H1 (cell line): Measurements from ENCODE around the gene EPHB1. TPM values are rescaled to one million over a fixed set of nuclear protein-coding genes. Genes with fewer than 3 reads are reported as not detected.

Source experiments
- CTCF ChIA-PET: fragments of 300-600 bp; sonication (Branson Sonifier 250); formaldehyde crosslinking; loops from one replicate; lab custom pipeline; 2021; ENCODE audit not compliant: partially characterized antibody; lab: Charles Lee
- POLR2A ChIA-PET: fragments of 300-600 bp; sonication (Branson Sonifier 250); formaldehyde crosslinking; loops from one replicate; lab custom pipeline; 2021; ENCODE audit warnings: inconsistent platforms; ENCODE audit not compliant: partially characterized antibody; lab: Charles Lee
- DNase-seq, 2 experiments: peaks; one replicate each; pipeline versions ENCODE4 v3.0.0 to v3.0.0-alpha.2; 2010 to 2022; ENCODE audit warnings: low spot score in 2 of 2, low read depth in 1 of 2, mixed read lengths in 1 of 2
- FAIRE-seq: peaks from 2 replicates; lab custom pipeline; 2011; peaks lifted over from hg19 to GRCh38; lab: Jason Lieb, UNC
- H2AFZ ChIP-seq: 2 replicates; pipeline ENCODE4 v1.8.1; 2012; ENCODE audit warnings: low read length, inconsistent platforms
- H2AK5ac ChIP-seq: 2 replicates; pipeline ENCODE4 v1.6.1; 2013; ENCODE audit warnings: low read depth, low read length
- H2BK120ac ChIP-seq: replicated peaks from 2 replicates; pipeline ENCODE3; 2013; ENCODE audit warnings: low read depth, low read length, inconsistent platforms
- H2BK12ac ChIP-seq: 2 replicates; pipeline ENCODE4 v1.6.1; 2013; ENCODE audit warnings: low read depth, low read length
- H2BK15ac ChIP-seq: 2 replicates; pipeline ENCODE4 v1.6.1; 2013; ENCODE audit warnings: low read length
- H2BK20ac ChIP-seq: 2 replicates; pipeline ENCODE4 v1.6.1; 2013; ENCODE audit warnings: low read length
- H2BK5ac ChIP-seq: 2 replicates; pipeline ENCODE4 v1.6.1; 2013; ENCODE audit warnings: low read depth, low read length
- H3K14ac ChIP-seq: 2 replicates; pipeline ENCODE4 v1.6.1; 2013; ENCODE audit warnings: inconsistent platforms; ENCODE audit not compliant: insufficient read length
- H3K18ac ChIP-seq: 2 replicates; pipeline ENCODE4 v1.6.1; 2013; ENCODE audit warnings: low read length; ENCODE audit errors: extremely low read depth
- H3K23ac ChIP-seq: 2 replicates; pipeline ENCODE4 v1.6.1; 2013; ENCODE audit warnings: inconsistent platforms; ENCODE audit not compliant: insufficient read length
- H3K23me2 ChIP-seq: 2 replicates; pipeline ENCODE4 v1.6.1; 2013; ENCODE audit warnings: low read depth, low read length
- H3K27ac ChIP-seq: 2 replicates; pipeline ENCODE4 v1.6.1; 2011; ENCODE audit warnings: low read depth, low read length, inconsistent platforms
- H3K27me3 ChIP-seq, 4 experiments: replicated peaks in 1 of 4; 1 replicate in 1 of 4; 2 replicates in 3 of 4; pipeline versions ENCODE4 v1.6.1 to v1.8.1; 2011 to 2013; ENCODE audit warnings: low read length in 3 of 4, mild to moderate bottlenecking in 3 of 4, inconsistent platforms in 2 of 4, mixed read lengths in 2 of 4, moderate library complexity in 1 of 4; ENCODE audit not compliant: control insufficient read depth in 3 of 4, insufficient read depth in 3 of 4; ENCODE audit errors: extremely low read depth in 1 of 4
- H3K36me3 ChIP-seq, 4 experiments: 2 replicates each; pipeline versions ENCODE4 v1.6.1 to v1.8.1; 2011 to 2013; ENCODE audit warnings: mild to moderate bottlenecking in 4 of 4, low read length in 3 of 4, moderate library complexity in 2 of 4, control low read depth in 1 of 4, inconsistent platforms in 1 of 4; ENCODE audit not compliant: insufficient read depth in 4 of 4, control insufficient read depth in 2 of 4
- H3K4ac ChIP-seq: replicated peaks from 2 replicates; pipeline ENCODE3; 2013; ENCODE audit warnings: low read length, low read depth, mixed read lengths, inconsistent platforms; ENCODE audit not compliant: insufficient read length
- H3K4me1 ChIP-seq, 4 experiments: replicated peaks in 1 of 4; 1 replicate in 1 of 4; 2 replicates in 3 of 4; pipeline versions ENCODE4 v1.6.1 to v1.8.1; 2011 to 2013; ENCODE audit warnings: low read length in 3 of 4, inconsistent platforms in 2 of 4, mixed read lengths in 1 of 4; ENCODE audit not compliant: insufficient read depth in 4 of 4, control insufficient read depth in 3 of 4
- H3K4me2 ChIP-seq, 2 experiments: 2 replicates each; pipeline versions ENCODE4 v1.6.1 to v1.8.1; 2011 to 2013; ENCODE audit warnings: low read depth in 2 of 2, low read length in 2 of 2, control low read depth in 1 of 2, inconsistent platforms in 1 of 2, mild to moderate bottlenecking in 1 of 2; ENCODE audit not compliant: insufficient read depth in 1 of 2
- H3K4me3 ChIP-seq, 4 experiments: fragments of 200-600, 300-600 bp in 1 of 4; sonication (generic), shearing (Covaris generic), sonication (Bioruptor Twin) in 1 of 4; 2 replicates each; pipeline versions ENCODE4 v1.5.1 to v1.8.1; 2011 to 2016; ENCODE audit warnings: low read length in 4 of 4, low read depth in 3 of 4, control low read depth in 2 of 4, inconsistent platforms in 2 of 4, mild to moderate bottlenecking in 2 of 4, mixed read lengths in 1 of 4, moderate library complexity in 1 of 4; ENCODE audit not compliant: insufficient read depth in 2 of 4; ENCODE audit errors: extremely low read depth in 1 of 4
- H3K56ac ChIP-seq: replicated peaks from 2 replicates; pipeline ENCODE3; 2013; ENCODE audit warnings: low read depth, mild to moderate bottlenecking, mixed read lengths, low read length, inconsistent platforms; ENCODE audit not compliant: insufficient read length
- H3K79me1 ChIP-seq: 2 replicates; pipeline ENCODE4 v1.6.1; 2013; ENCODE audit warnings: low read depth, low read length, control low read depth
- H3K79me2 ChIP-seq, 2 experiments: 2 replicates each; pipeline versions ENCODE4 v1.6.1 to v1.8.1; 2012 to 2013; ENCODE audit warnings: low read length in 2 of 2, mild to moderate bottlenecking in 2 of 2, inconsistent platforms in 1 of 2; ENCODE audit not compliant: insufficient read depth in 2 of 2, control insufficient read depth in 1 of 2
- H3K9ac ChIP-seq, 4 experiments: replicated peaks in 1 of 4; 1 replicate in 1 of 4; 2 replicates in 3 of 4; pipeline versions ENCODE4 v1.6.1 to v1.8.1; 2011 to 2013; ENCODE audit warnings: low read depth in 3 of 4, low read length in 3 of 4, control low read depth in 2 of 4, mild to moderate bottlenecking in 2 of 4, moderate library complexity in 2 of 4, inconsistent platforms in 1 of 4; ENCODE audit errors: extremely low read depth in 1 of 4
- H3K9me3 ChIP-seq, 2 experiments: 2 replicates each; pipeline versions ENCODE4 v1.6.1 to v1.8.1; 2012 to 2013; ENCODE audit warnings: mild to moderate bottlenecking in 2 of 2, moderate library complexity in 2 of 2, control low read depth in 1 of 2, inconsistent platforms in 1 of 2, low read depth in 1 of 2, low read length in 1 of 2, mixed read lengths in 1 of 2; ENCODE audit not compliant: insufficient read depth in 2 of 2
- H4K20me1 ChIP-seq, 2 experiments: replicated peaks in 1 of 2; 2 replicates each; pipeline versions ENCODE3 to v1.8.1; 2011 to 2013; ENCODE audit warnings: inconsistent platforms in 2 of 2, low read length in 2 of 2, mild to moderate bottlenecking in 1 of 2; ENCODE audit not compliant: insufficient read depth in 2 of 2, control insufficient read depth in 1 of 2
- H4K5ac ChIP-seq: 2 replicates; pipeline ENCODE4 v1.6.1; 2013; ENCODE audit warnings: low read length, low read depth, mixed read lengths, inconsistent platforms; ENCODE audit not compliant: insufficient read length
- H4K8ac ChIP-seq: 2 replicates; pipeline ENCODE4 v1.8.0; 2013; ENCODE audit warnings: mild to moderate bottlenecking, moderate library complexity, low read length, inconsistent platforms; ENCODE audit not compliant: insufficient read depth; ENCODE audit errors: extremely low read depth
- H4K91ac ChIP-seq: replicated peaks from 2 replicates; pipeline ENCODE3; 2013; ENCODE audit warnings: low read length, mixed read lengths, inconsistent platforms; ENCODE audit not compliant: insufficient read length
- TBP ChIP-seq: IDR thresholded peaks from 2 replicates; pipeline ENCODE4 v1.6.1; 2011; ENCODE audit warnings: low read depth, low read length, improper control_type of control experiment
- WGBS, 2 experiments: shearing (Covaris generic) in 1 of 2; methylation state at CpG; one replicate each; pipeline versions ENCODE4 v1.1.6 to v1.1.7; 2013 to 2015; ENCODE audit warnings: low lambda C conversion rate in 2 of 2, mixed read lengths in 2 of 2, inconsistent platforms in 1 of 2, low coverage in 1 of 2, missing lambda C conversion rate in 1 of 2; ENCODE audit not compliant: insufficient replicate concordance in 2 of 2, insufficient coverage in 1 of 2, insufficient read length in 1 of 2; ENCODE audit errors: extremely low coverage in 1 of 2, missing lambda C conversion rate in 1 of 2; 5-methylcytosine and 5-hydroxymethylcytosine counted together
- polyA plus RNA-seq, 7 experiments: library from polyadenylated mRNA; depleted of rRNA in 3 of 7; stranded (reverse) in 5 of 7; unstranded in 2 of 7; fragments of >200 nt in 5 of 7; fragments of 200-250 nt in 2 of 7; gene quantifications; 1 replicate in 5 of 7; 2 replicates in 1 of 7; 4 replicates in 1 of 7; pipeline versions ENCODE4 v1.2.1 to v1.2.3, GENCODE V29; 2011 to 2013; ENCODE audit warnings: missing spikeins in 2 of 7, mixed read lengths in 2 of 7
- total RNA-seq: library from RNA; stranded (reverse); fragmentation: NEBNext Ultra II Directional; extraction: Animal tissue kit (Norgen Biotek cat#: 25700); gene quantifications from 2 replicates; pipeline ENCODE4 v1.2.1, GENCODE V29; 2021

EPHB1 gene
- total and polyA plus RNA-seq, 2 of the 8 experiments (the other 6 are each of a cell fraction or from before 2014, with no cell fraction given) = 3.5 to 5.9 TPM

GRCh38 chr3:134956844-134957243 is 161.8 kb downstream of the EPHB1 start:
- Histone ChIP-seq H4K8ac (no peak overlapping the region), H2AK5ac (no peak overlapping the region), H3K23me2 (no peaks in the 10 kb centered on the region; the same call in 1 of the 2 replicates), H2AFZ (no peak overlapping the region), H4K5ac (no peak overlapping the region), H2BK15ac (no peak overlapping the region), H3K56ac (no peak overlapping the region), H3K36me3 (no peaks in the 10 kb centered on the region; a peak in 1 of 8 replicates), H4K91ac (no peak overlapping the region), H2BK12ac (no peak overlapping the region), H2BK20ac (no peak overlapping the region)
- CTCF ChIA-PET = interaction anchor here (1.0 to 2.4 kb wide), 2 partner anchors 162 to 835 kb away, joined by 4 to 7 read pairs; partner anchors contain the start of gene EPHB1
- POLR2A ChIA-PET = no interaction called here
- no peak for FAIRE-seq
- WGBS, 2 experiments = 87% methylated on average over 1 of the region's 1 CpG; no CpG with 5 or more reads in 1 of the 2 experiments
- no peak for TF ChIP-seq TBP
- TF ChIP-seq, all 59 proteins: peak for 0
- H3K79me2 ChIP-seq = no peaks in the 10 kb centered on the region
- H2BK5ac ChIP-seq = no peak overlapping the region
- H3K79me1 ChIP-seq = no peaks in the 10 kb centered on the region
- H3K4ac ChIP-seq = no peak overlapping the region
- no peaks in the 10 kb centered on the region for H4K20me1 ChIP-seq
- H3K23ac ChIP-seq = no peak overlapping the region
- H3K27ac ChIP-seq = no peak overlapping the region
- H3K4me3 ChIP-seq = no peak overlapping the region
- no peaks in the 10 kb centered on the region for H3K27me3 ChIP-seq
- H2BK120ac ChIP-seq = no peak overlapping the region
- H3K18ac ChIP-seq = no peak overlapping the region
- H3K9ac ChIP-seq = no peak overlapping the region
- H3K9me3 ChIP-seq = peaks cover 2 to 4% of the 10 kb centered on the region in 2 experiments
- H3K14ac ChIP-seq = no peak overlapping the region
- no peak overlapping the region for H3K4me2 ChIP-seq
- no peak for DNase-seq
- H3K4me1 ChIP-seq = no peaks in the 10 kb centered on the region
